AG04449 (cell line): ENCODE data around the gene INS.

ENCODE experiments used
- CTCF ChIA-PET: fragments of 350-600 bp; formaldehyde crosslinking; extraction: SDS; loops from one replicate; lab custom pipeline; 2021; ENCODE audit warnings: antibody characterized with exemption; lab: Yijun Ruan, JAX
- POLR2A ChIA-PET: fragments of 400-600, 350-600 bp; formaldehyde crosslinking; extraction: SDS; loops from one replicate; lab custom pipeline; 2020; ENCODE audit warnings: antibody characterized with exemption, inconsistent platforms; lab: Yijun Ruan, JAX
- DNase-seq: peaks from one replicate; pipeline ENCODE4 v3.0.0-alpha.2; 2010; ENCODE audit warnings: low read depth, low spot score
- H3K4me3 ChIP-seq: 2 replicates; pipeline ENCODE4 v1.5.1; 2011; ENCODE audit warnings: low read depth, mild to moderate bottlenecking, control low read depth, low read length
- CTCF ChIP-seq: IDR thresholded peaks from one replicate; pipeline ENCODE4 v1.5.1; 2011; ENCODE audit warnings: mild to moderate bottlenecking, moderate library complexity, low read length, control low read depth, inconsistent platforms; ENCODE audit not compliant: insufficient read depth; ENCODE audit errors: missing control alignments

INS gene

GRCh38 chr11:2207773-2208621 is 47.0 kb upstream of the INS start:
- TF ChIP-seq CTCF, result no peak
- ChIA-PET CTCF (interaction anchor here (0.9 to 5.2 kb wide), 3 partner anchors 10 to 212 kb away, joined by 3 to 27 read pairs (median 8); no protein-coding TSS in a partner anchor), POLR2A (no interaction called here)
- DNase-seq, result no peak
- no peak overlapping the region for H3K4me3 ChIP-seq

DNA sequence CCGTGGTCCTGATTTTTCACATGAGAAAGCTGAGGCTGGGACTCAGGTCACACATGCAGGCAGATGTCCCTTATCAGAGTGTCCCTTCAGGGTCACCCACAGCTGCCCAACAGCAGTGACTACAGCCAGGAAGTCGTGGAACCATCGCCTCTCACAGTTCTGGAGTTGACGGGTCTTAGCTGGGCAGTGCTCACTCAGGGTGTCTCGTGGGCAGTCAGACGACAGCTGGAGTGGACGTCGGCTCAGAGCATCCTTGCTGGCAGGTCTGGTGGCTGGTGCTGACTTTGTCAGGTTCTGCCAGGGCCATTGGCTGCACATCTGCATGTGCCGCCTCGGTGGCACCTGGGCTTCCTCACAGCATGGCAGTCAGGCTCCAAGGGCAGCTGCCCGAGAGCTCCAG is 46.2 kb upstream of the INS start:
- CTCF ChIA-PET, result interaction anchor here (3.2 to 5.2 kb wide), 2 partner anchors 12 to 213 kb away, joined by 8 to 27 read pairs; no protein-coding TSS in a partner anchor

GRCh38 chr11:2205981-2206690 is 45.1 kb upstream of the INS start:
- ChIA-PET CTCF (interaction anchor here (3.2 kb wide), 1 partner anchor 11 kb away, joined by 8 read pairs; no protein-coding TSS in a partner anchor), POLR2A (no interaction called here)
- no peak overlapping the region for H3K4me3 ChIP-seq
- TF ChIP-seq CTCF, result no peak
- DNase-seq, result no peak

More for the DNA sequence above, 46.2 kb upstream of the INS start:
- POLR2A ChIA-PET, result no interaction called here
- no peak for TF ChIP-seq CTCF
- DNase-seq, result no peak
- no peak overlapping the region for H3K4me3 ChIP-seq

DNA sequence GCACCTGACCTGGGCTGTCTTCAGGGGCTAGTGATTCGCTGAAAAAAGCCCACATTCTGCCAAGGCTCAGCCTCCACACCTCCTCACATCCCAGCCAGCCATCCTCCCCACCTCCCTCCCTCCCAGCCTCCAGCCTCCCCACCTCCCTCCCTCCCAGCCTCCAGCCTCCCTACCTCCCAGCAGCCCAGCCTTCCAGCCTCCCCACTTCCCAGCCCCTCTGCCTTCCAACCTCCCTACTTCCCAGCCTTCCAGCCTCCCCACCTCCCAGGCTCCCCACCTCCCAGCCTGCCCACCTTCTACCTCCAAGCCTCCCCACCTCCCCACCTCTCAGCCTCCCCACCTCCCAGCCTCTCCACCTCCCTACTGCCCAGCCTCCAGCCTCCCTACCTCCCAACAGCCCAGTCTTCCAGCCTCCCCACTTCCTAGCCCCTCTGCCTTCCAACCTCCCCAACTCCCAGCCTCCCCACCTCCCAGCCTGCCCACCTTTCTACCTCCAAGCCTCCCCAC is 44.3 kb upstream of the INS start:
- CTCF ChIA-PET, result no interaction called here
- no peak for TF ChIP-seq CTCF
- POLR2A ChIA-PET, result no interaction called here
- DNase-seq, result no peak
- H3K4me3 ChIP-seq, result no peak overlapping the region

DNA sequence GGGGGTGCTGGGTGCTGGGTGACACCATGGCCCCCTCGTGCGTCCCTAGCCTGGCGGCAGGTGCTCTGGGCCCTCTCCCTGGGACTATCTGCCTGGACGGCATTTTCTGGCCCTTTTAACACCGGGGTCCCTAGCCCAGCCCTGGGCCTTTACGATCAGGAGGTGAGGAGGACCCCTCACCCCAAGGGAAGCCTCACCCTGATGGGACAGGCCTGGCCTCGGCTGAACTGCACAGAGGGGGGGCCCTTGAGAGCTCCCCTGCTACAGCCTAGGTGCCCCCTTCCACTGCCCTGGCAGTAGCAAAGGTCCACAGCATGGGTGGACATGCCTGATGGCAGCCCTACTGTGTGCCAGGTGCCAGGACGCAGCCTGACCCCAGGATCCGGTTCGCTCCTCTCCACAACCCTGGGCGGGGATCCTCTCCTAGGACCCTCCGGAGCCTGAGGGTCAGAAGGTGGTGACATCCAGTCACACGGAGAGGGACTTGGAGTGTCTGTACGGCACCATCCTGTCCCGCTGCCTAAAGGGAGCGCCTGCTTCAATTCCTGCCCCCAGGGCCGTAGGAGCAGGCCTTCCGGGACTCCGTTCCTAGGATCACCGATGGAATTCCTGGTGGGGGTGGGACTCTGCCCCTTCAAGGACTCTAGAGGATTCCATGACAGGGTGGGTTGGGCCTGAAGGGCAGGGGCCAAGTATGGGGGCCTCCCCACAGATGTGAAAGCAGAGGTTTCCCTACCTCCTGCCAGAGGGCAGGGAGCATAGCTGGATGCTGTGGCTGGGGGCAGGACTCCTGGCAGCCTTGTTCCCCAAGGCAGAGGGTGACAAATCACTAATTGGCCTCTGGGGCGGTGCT is 43.6 kb upstream of the INS start:
- ChIA-PET POLR2A (no interaction called here), CTCF (interaction anchor here (1.4 to 7.9 kb wide), 3 partner anchors 10 to 216 kb away, joined by 6 to 216 read pairs (median 12); no protein-coding TSS in a partner anchor)
- no peak overlapping the region for H3K4me3 ChIP-seq
- no peak for DNase-seq
- TF ChIP-seq CTCF, result no peak
